HL-60/S4 treated with retinoic acid at 250 ng/mL for 4 days and 3 days (cell line): Measurements from ENCODE around the gene ELANE.
"Not testable (repeated sequence)": the region's sequence is repeated elsewhere in the genome, so short reads cannot be mapped to it uniquely, and the experiment has no call there.

Experiments used
- in situ Hi-C: fragments of 300-500 bp; cut with MboI; formaldehyde crosslinking; loops from 2 replicates; pipeline ENCODE4 v1.7.0; 2022; ENCODE audit warnings: low sequenced_read_pairs

ELANE gene

DNA sequence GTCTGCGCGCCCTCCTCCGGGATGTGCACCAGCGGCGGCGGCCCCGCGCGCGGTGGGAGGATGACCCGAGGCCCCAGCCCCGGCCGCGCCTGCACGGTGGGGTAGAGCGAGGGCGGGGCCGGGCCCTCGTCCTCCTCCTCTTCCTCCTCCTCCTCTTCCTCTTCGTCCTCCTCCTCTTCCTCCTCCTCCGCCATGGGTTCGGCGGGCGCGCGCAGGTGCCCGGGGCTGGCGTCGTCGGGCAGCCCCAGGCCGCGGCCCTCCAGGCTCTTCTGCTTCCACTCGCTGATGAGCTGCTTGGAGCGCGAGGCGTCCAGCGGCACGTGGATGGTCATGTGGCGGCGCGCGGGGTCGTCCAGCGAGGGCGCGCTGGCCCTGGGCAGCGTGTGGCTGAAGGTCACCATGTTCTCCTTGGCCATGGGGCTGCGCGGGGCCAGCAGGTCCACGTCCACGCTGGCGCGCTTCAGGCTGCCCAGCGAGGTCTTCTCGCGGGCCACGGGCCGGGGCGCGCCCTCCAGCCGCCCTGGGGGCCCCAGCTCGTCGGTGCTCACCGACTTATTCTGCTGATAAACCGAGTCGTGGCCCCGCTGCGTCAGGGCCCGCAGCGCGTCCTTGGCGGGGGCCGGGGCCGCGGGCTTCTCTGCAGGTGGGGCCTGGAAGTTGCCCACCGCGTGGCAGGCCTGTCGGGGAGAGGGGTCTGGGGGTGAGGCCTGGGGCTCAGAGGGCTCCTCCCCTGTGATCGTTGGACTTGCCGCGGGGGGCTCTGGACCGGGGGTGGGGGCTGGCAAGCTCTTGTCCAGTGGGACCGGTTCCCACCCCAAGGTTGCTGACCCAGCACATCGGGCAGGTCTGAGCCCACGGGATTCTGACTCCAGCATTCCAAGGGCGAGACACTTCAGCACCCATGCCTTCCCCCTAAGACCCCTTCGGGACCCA is 38.6 kb upstream of the ELANE start:
- in situ Hi-C loops, result no loop called here

DNA sequence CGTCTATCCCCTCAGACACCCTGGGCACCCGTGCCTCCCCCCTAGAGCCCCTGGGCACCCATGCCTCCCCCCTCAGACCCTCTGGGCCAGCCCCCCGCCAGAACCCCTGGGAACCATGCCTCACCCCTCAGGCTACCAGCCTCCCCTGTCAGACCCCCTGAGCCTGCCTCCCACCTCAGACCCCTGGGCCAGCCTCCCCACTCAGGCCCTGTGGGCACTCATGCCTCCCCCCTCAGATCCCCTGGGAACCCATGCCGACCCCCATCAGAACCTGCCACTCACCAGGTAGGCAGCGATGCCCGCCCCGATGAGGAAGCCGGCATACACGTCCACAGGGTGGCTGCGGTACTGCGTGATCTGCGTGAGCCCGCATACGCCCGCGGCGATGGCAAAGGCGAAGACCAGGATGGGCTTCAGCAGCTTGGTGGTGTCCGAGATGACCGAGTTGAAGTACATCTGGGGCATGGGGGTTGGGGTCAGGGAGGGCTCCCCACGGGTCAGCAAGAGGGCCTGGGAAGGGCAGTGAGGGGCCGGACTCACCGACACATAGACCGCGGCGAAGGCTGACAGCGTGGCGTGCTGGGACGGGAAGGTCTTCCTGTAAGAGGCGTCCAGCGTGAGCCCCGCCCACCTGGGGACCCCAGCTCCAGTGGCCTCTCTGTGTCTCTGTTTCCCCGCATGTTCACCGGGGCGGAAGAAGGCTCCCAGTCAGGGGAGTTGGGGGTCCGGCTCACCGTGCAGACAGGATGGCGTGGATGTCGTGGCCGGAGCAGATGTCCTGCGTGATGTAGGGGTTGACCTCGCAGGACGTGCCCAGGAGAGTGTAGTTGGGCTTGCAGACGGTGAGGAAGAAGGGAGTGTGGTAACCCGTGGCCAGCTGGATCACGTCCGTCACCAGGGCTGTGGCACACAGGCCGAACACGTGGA is 37.7 kb upstream of the ELANE start:
- in situ Hi-C loops, result no loop called here

DNA sequence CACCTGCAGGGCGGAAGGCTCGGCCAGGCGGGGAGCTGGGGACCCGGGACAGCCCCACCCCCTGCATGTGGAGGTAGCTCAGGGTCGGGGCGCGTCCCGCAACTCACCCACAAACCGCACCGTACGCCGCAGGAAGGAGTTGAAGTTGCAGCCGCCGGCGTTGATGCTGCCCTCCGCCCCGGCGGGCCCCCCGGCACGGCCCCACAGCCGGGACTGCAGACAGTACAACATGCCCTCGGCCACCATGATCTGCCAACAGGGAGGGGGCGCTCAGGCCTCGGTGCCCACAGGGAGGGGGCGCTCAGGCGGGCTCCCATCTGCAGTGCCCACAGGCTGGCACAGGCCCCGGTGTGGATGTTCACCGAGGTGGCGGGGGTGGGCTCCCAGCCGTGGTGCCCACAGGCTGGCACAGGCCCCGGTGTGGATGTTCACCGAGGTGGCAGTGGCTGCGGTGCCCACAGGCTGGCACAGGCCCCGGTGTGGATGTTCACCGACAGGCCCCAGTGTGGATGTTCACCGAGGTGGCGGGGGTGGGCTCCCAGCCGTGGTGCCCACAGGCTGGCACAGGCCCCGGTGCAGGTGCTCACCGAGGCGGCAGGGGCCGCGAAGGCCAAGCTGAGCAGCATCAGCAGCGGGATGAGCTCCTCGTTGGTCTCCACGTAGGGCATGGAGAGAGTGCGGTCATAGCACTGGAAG is 36.9 kb upstream of the ELANE start:
- in situ Hi-C loops, result no loop called here

DNA sequence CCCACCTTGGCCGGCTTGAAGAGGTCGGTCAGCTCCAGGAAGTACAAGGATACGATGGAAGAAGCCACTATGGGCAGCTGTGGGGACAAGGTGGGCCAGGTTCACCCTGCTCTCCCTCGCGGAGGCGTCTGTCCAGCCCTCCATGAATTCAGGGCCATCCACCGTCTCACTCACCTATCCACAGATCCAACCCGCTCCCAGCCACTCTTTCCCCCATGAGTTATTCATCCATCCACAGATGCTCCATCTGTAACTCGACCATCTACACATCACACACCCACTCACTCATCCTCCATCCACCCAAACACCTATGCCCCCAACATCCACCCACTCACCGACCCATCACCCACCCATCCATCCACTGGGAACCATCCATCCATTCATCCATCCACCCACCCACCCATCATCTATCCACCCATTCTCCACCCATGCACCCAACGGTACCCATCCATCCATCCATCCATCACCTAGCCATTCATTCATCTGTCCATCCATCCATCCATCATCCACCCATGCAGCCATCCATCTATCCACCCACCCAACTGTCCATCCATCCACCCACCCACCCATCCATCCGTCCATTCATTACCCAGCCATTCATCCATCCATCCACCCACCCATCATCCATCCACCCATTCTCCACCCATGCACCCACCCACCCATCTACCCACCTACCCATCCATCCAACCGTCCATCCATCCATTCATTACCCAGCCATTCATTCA is 36.2 kb upstream of the ELANE start:
- in situ Hi-C loops, result no loop called here

GRCh38 chr19:816500-816857 is 35.6 kb upstream of the ELANE start:
- in situ Hi-C loops, result no loop called here

DNA sequence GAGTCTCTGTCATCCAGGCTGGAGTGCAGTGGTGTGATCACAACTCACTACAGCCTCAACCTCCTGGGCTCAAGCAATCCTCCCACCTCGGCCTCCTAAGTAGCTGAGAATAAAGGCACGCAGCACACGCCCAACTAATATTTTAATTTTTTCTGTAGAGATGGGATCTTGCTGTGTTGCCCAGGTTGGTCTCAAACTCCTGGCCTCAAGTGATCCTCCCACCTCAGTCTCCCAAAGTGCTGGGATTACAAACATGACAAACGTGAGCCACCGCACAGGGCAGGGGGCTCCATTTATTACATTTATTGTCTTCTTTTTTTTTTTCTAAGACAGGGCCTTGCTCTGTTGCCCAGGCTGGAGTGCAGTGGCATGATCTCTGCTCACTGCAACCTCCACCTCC is 31.9 kb upstream of the ELANE start:
- in situ Hi-C loops, result not testable (repeated sequence)

DNA sequence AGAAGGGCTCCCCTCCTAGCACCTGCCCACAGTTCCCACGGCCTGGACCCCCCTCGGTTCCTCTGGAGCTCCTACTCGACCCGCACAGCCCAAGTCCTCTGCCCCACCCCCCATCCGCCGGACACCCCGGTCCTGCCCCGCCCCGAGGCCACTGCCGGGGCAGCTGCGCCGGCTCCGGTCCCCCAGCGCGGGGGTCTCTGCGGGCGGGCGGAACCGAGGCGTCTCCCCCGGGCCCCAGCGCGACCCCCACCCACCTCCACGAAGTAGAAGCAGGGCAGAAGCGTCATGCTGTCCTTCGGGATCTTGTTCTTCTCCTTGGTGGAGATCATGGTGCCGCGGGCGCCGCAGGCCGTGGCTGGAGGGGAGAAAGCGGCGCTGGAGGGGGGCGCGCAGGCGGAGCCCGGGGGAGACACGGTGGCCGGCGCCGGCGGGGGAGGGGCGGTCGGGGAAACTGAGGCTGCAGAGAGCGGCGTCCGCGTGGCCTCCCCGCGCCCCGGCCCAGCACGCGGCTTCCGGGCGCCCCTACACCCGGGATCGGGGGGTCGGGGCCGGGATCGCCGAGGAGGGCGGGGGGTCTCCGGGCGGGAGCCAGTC is 30.8 kb upstream of the ELANE start:
- in situ Hi-C loops, result no loop called here

DNA sequence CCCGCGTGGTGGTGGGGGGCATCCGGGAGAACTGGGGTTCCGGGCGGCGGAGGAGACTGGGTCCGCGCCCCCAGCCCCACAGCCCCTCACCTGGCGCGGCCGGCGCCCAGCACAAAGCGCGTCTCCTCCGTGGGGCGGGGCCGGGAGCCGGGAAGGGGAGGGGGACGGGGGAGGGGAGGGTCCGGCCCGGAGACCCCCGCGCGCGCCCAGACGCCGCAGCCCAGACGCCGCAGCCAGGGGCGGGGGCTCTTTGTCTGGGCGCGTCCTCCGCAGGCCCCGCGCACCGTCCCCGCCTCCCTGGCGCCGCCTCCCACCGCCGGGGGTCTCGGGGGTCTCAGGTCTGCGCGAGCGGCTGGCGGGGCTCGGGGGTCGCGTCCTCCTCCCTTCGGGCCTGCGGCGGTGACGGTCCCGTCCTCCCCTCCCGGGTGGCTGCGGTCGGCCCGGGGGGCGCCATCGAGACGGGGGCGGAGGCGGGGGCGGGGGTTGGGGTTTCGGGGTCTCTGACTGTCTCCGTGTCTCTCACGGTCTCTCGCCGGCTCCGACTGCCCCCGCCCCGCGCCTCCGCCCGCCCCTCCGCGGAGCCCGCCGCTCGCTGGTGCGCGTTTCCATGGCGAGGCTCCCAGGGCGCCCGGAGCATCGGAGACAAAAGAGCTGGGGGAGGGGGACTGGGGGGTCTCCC is 30.1 kb upstream of the ELANE start, which contains the start of gene PLPPR3:
Gene PLPPR3 (minus strand): TSS at position 131 of the 679 bp plus-strand sequence. CDS start 396 bp downstream, outside the sequence.
- in situ Hi-C loops, result no loop called here

GRCh38 chr19:823565-824121 is 28.5 kb upstream of the ELANE start:
- in situ Hi-C loops, result no loop called here

DNA sequence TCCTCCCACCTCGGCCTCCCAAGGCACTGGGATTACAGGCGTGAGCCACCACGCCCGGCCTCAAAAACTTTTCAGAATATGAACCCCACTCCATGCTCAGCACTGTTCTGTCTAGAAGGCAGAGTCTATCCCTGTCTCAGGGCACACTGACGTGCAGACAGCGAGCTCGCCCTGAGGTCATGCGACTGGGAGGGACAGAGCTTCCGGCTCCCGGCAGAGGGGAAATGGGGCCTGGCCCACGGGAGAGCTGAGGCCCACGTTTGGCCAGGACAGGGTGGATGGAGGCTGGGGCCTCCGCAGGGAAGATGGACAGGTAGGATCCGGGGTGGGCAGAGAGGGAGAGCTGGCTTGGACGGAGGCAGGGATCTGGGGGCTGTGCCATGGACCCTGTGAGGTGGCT is 27.2 kb upstream of the ELANE start:
- in situ Hi-C loops, result no loop called here

DNA sequence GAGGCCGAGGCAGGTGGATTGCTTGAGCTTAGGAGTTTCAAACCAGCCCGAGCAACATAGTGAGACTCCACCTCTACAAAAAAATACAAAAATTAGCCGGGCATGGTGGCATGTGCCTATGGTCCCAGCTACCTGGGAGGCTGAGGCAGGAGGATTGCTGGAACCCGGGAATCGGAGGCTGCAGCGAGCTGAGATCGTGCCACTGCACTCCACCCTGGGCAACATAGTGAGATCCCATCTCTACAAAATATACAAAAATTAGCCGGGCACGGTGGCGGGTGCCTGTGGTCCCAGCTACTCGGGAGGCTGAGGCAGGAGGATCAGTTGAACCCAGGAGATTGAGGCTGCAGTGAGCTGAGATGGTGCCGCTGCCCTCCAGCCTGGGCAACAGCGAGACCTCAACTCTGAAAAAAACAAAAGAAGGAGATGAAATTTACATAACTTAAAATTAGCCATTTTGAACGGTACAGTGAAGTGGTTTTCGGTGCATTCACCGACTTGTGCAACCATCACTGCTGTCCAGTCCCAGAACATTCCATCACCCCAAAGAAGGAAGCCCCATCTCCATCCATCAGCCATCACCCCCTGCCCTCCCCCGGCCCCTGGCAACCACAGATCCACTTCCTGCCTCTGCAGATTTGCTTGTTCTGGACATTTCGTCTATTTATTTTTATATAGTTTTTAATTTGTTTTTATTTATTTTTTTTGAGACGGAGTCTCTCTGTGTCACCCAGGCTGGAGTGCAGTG is 26.0 kb upstream of the ELANE start:
- in situ Hi-C loops, result no loop called here

GRCh38 chr19:827314-827709 is 24.8 kb upstream of the ELANE start:
- in situ Hi-C loops, result no loop called here

- in situ Hi-C loops, result no loop called here
Measured at GRCh38 chr19:827710-828321, 24.3 kb upstream of the ELANE start, which contains the start of gene AZU1. AZU1 (plus strand) TSS chr19:827837; CDS start chr19:827847, 10 bp downstream.

DNA sequence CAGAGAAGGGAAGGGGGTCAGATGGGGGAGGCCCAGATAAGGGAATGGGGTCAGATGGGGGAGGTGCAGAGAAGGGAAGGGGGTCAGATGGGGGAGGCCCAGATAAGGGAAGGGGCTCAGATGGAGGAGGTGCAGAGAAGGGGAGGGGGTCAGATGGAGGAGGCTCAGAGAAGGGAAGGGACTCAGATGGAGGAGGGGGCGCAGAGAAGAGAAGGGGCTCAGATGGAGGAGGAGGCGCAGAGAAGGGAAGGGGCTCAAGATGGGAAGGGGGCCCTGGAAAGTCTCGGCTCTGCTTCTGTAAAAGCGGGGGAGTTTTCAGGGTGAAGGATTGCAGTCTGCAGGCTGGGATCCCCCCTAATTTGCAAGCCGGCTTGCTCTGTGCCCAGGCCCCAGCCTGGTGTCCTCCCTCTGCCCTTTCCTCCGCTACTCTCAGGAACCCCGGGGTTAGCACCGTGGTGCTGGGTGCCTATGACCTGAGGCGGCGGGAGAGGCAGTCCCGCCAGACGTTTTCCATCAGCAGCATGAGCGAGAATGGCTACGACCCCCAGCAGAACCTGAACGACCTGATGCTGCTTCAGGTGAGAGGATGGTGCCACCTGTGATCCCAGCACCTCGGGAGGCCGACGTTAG is 22.9 kb upstream of the ELANE start:
- in situ Hi-C loops, result no loop called here

GRCh38 chr19:831407-832369 is 20.4 kb upstream of the ELANE start:
- in situ Hi-C loops, result no loop called here

DNA sequence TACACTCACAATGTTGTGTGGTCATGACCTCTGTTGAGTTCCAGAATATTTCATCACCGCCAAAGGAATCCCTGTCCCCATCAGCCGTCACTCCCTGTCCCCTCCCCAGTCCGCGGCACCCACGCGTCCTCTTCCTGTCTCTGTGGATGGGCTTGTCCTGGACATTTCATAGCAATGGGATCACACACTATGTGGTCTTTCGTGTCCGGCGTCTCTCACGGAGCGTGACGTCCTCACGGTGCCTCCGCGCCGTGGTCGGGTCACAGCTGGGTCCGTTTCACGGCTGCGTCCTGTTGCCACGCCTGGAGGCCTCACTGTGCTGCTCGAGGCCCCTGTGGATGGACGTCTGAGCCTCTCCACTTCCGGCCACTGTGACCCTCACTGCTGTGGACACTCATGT is 17.9 kb upstream of the ELANE start:
- in situ Hi-C loops, result no loop called here
